ENCODE data around the gene PCNA. TPM values are rescaled to one million over a fixed set of nuclear protein-coding genes. Genes with fewer than 3 reads are reported as not detected.

Gene PCNA
- 100 to 1,000 TPM in 1 of 4 donors, 10 to 100 TPM in 3; 57.6 to 144 (median 85.9) TPM for polyA plus RNA-seq
- long read RNA-seq, donor 1, transcript PCNA-201 (6 exons, 1,344 nt): major isoform, 72 of 81 reads
- long read RNA-seq, donor 1, partial matches to known transcripts: 8 of 81 reads
- long read RNA-seq, donor 1, other reads (novel, unspliced or antisense): 0 of 81 reads
- long read RNA-seq, donor 2, transcript PCNA-201 (6 exons, 1,344 nt): major isoform, 9 of 10 reads
- long read RNA-seq, donor 2, partial matches to known transcripts: 0 of 10 reads
- long read RNA-seq, donor 2, other reads (novel, unspliced or antisense): 0 of 10 reads
- long read RNA-seq, donor 3, transcript PCNA-201 (6 exons, 1,344 nt): major isoform, 31 of 32 reads
- long read RNA-seq, donor 3, partial matches to known transcripts: 0 of 32 reads
- long read RNA-seq, donor 3, other reads (novel, unspliced or antisense): 0 of 32 reads
- long read RNA-seq, donor 4: 0 reads
- long read RNA-seq, donor 5, partial matches to known transcripts: 6 of 8 reads
- long read RNA-seq, donor 5, other reads (novel, unspliced or antisense): 0 of 8 reads
- long read RNA-seq, donor 6, transcript PCNA-201 (6 exons, 1,344 nt): major isoform, 19 of 21 reads
- long read RNA-seq, donor 6, partial matches to known transcripts: 0 of 21 reads
- long read RNA-seq, donor 6, other reads (novel, unspliced or antisense): 0 of 21 reads
- long read RNA-seq, donor 7, transcript PCNA-201 (6 exons, 1,344 nt): major isoform, 44 of 48 reads
- long read RNA-seq, donor 7, partial matches to known transcripts: 0 of 48 reads
- long read RNA-seq, donor 7, other reads (novel, unspliced or antisense): 0 of 48 reads
- long read RNA-seq, donor 8, transcript PCNA-201 (6 exons, 1,344 nt): major isoform, 9 of 10 reads
- long read RNA-seq, donor 8, partial matches to known transcripts: 0 of 10 reads
- long read RNA-seq, donor 8, other reads (novel, unspliced or antisense): 0 of 10 reads
- long read RNA-seq, donor 9, transcript PCNA-201 (6 exons, 1,344 nt): major isoform, 15 of 15 reads
- long read RNA-seq, donor 9, partial matches to known transcripts: 0 of 15 reads
- long read RNA-seq, donor 9, other reads (novel, unspliced or antisense): 0 of 15 reads
- long read RNA-seq, donor 10, transcript PCNA-201 (6 exons, 1,344 nt): major isoform, 29 of 37 reads
- long read RNA-seq, donor 10, partial matches to known transcripts: 5 of 37 reads
- long read RNA-seq, donor 10, other reads (novel, unspliced or antisense): 0 of 37 reads

DNA sequence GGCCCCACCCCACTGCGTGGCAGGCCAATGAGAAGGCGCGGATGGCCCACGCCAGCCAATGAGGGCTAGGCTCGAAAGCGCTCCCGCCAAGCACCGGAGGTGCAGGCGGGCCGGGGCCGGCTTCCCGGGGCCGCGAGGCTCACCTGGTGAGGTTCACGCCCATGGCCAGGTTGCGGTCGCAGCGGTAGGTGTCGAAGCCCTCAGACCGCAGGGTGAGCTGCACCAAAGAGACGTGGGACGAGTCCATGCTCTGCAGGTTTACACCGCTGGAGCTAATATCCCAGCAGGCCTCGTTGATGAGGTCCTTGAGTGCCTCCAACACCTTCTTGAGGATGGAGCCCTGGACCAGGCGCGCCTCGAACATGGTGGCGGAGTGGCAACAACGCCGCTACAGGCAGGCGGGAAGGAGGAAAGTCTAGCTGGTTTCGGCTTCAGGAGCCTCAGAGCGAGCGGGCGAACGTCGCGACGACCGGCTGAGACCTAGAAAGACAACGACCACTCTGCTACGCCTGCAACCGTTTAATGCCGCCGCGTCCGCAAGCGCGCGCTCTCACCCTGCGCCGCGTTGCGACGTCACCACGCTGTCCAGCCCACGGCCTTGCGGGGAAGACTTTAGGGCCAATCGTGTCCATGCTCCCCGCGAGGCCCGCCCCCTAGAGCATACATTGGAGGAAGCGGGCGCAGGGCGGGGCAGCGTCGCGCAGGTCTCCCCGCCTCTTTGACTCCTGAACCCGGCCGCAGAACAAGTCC lies at the start of gene PCNA:
Gene PCNA, minus strand, starts transcription at position 524 of the 750 bp plus-strand sequence. Its CDS starts 160 bp downstream, at position 364.
- H3K27ac ChIP-seq (ENCODE audit: low read depth in 1 of 3, low read length in 2 of 3): peak within 1 kb of the TSS; percentile 62 to 97 (median 92)
- H3K4me1 ChIP-seq (ENCODE audit: control insufficient read depth in 3 of 3, insufficient read depth in 2 of 3, low read depth in 1 of 3, low read length in 2 of 3): peaks cover 3 to 9% (median 3%) of the 10 kb centered on the region in 3 donors
- peaks cover 4 to 11% (median 5%) of the 10 kb centered on the region in 3 donors for H3K36me3 ChIP-seq (ENCODE audit: control insufficient read depth in 3 of 3, insufficient read depth in 2 of 3, low read depth in 1 of 3, low read length in 3 of 3)
- DNase-seq (peak; percentile 98 to 99), FAIRE-seq (no peak)
- H3K4me3 ChIP-seq (ENCODE audit: low read depth in 1 of 3, low read length in 3 of 3): peak within 1 kb of the TSS; percentile 43 to 80 (median 64)
- no peaks in the 10 kb centered on the region for H3K9me3 ChIP-seq (ENCODE audit: control insufficient read depth in 2 of 2, insufficient read depth in 1 of 2, low read depth in 1 of 2, low read length in 1 of 2)
- 0% methylated on average over 46 to 71 of the region's 71 CpGs for WGBS, 3 donors
- no peaks in the 10 kb centered on the region for H3K27me3 ChIP-seq (ENCODE audit: control insufficient read depth in 3 of 3, insufficient read depth in 3 of 3, low read length in 3 of 3)

DNA sequence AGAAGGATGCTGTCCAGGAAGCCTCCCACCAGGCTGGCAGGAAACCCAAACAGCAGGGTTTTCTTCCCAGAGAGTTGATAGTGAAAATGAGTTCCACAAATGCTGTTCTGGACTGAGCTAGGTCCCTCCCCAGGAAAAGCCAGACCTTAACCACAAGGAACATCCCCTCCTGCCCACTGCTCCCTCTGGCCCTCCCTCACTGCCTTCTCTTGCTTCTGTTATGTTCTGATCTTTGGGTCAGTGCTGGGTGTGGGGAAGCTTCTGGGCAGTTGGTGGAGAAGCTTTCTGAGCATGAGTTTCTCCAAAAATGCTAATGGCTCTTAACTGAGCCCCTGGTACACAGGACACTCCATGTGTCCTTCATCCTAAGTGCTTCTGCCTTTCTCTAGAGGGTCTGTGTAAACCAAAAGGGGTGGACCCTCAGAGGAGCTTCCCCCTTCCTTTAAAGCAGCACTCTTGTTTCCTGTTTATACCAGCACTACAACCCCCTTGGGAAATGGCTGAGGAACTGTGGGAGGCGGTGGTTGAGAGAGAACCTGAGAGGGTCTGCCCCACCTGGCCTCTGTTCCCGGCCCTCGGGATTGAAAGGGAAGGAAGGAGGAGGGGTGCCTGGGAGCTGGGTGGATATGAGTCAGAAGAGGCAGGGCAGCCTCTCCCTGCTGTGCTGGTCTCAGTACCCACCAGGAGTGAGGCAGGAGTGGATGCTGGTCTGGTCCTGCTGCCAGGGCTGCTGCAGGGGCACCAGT lies 49.1 kb upstream of the PCNA start:
- Histone ChIP-seq H3K27me3 (ENCODE audit: control insufficient read depth in 3 of 3, insufficient read depth in 3 of 3, low read length in 3 of 3) (no peaks in the 10 kb centered on the region), H3K36me3 (ENCODE audit: control insufficient read depth in 3 of 3, insufficient read depth in 2 of 3, low read depth in 1 of 3, low read length in 3 of 3) (peaks cover 0 to 25% (median 0%) of the 10 kb centered on the region in 3 donors), H3K4me3 (ENCODE audit: low read depth in 1 of 3, low read length in 3 of 3) (no peak overlapping the region), H3K4me1 (ENCODE audit: control insufficient read depth in 3 of 3, insufficient read depth in 2 of 3, low read depth in 1 of 3, low read length in 2 of 3) (peaks cover 0 to 6% (median 6%) of the 10 kb centered on the region in 3 donors), H3K27ac (ENCODE audit: low read depth in 1 of 3, low read length in 2 of 3) (peak overlapping the region in 1 of 3 donors; percentile 72), H3K9me3 (ENCODE audit: control insufficient read depth in 2 of 2, insufficient read depth in 1 of 2, low read depth in 1 of 2, low read length in 1 of 2) (no peaks in the 10 kb centered on the region)
- DNase-seq: peak in 1 of 2 donors; percentile 6
- 39 to 43% (median 40%) methylated on average over 3 of the region's 3 CpGs for WGBS, 3 donors
- no peak for FAIRE-seq

DNA sequence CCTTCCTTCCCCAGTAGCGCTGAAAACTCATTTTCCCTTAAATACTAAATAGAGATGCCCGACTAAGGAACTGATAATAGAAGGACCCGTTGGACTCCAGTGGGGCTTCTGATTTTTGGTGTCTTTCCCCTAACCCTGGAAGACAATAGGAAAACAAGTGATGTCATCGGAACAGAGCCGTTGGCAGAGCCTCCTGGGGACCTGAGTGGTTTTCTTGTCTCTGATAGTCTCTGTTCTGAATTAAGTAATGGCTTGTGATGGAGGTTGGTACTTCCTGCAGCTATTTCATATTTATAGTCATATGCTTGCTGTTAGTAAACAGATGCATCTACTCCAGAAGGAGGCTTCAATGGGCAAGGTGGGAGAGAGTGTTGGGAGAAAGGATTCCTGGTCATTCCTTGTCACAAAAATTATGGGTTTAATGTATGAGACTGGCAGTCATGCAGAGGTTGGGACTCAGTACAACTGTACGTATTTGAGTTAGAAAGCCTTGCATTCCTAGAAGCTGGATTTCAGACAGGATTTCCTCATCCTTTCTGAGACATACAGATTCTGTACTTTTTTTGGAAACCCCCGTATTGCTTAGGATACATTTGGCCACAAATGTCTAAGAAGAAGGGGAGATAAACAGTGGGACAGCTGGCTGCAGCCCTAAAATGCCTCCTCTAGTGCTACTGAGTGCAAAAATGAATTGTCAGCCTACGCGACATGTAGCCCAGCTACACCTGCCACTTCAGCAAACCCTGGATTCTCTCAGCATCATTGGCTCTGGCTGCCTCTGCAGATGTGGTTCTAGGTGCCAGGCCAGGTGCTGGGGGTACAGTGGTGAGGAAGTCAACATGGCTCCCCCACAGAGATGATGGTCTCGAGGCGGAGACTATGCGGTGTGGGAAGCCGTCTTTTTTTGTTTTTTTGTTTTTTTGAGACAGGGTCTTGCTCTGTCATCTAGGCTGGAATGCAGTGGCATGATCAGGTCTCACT lies 45.2 kb upstream of the PCNA start:
- DNase-seq: no peak
- WGBS, 3 donors: 77 to 86% (median 86%) methylated on average over 13 of the region's 13 CpGs
- Histone ChIP-seq H3K36me3 (ENCODE audit: control insufficient read depth in 3 of 3, insufficient read depth in 2 of 3, low read depth in 1 of 3, low read length in 3 of 3) (peaks cover 0 to 3% (median 0%) of the 10 kb centered on the region in 3 donors), H3K4me3 (ENCODE audit: low read depth in 1 of 3, low read length in 3 of 3) (no peak overlapping the region), H3K4me1 (ENCODE audit: control insufficient read depth in 3 of 3, insufficient read depth in 2 of 3, low read depth in 1 of 3, low read length in 2 of 3) (peaks cover 0 to 6% (median 6%) of the 10 kb centered on the region in 3 donors), H3K27ac (ENCODE audit: low read depth in 1 of 3, low read length in 2 of 3) (peak overlapping the region in 1 of 3 donors; percentile 12), H3K9me3 (ENCODE audit: control insufficient read depth in 2 of 2, insufficient read depth in 1 of 2, low read depth in 1 of 2, low read length in 1 of 2) (no peaks in the 10 kb centered on the region), H3K27me3 (ENCODE audit: control insufficient read depth in 3 of 3, insufficient read depth in 3 of 3, low read length in 3 of 3) (no peaks in the 10 kb centered on the region)
- no peak for FAIRE-seq

DNA sequence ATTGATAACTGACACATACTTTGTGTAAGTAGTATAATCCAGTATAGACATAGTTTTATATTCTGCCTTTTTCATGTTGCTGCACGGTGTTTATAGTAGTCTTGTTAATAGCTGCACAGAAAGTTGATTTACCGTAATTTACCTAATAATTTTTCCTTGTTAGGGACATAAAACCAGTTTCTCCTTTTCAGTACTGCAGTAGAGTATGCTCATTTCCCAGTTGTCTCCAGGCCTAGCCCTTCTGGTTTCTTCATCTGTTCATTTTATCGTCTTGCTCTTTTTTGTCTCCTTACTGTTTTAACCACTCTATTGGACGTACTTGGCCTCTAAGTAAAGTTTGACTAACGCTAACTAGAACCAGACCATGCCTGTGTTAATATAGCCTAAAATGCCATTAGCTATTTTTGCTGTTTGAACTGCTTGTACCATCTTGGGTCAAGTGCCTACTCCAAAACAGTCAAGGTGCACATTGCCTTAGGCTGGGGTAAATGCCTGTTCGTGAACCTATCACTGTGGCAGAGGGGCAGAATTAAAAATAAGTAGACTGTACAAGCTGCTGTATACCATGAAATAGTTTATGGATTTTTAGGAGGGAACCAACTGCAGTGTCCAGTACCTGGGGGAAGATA lies 41.9 kb upstream of the PCNA start:
- Histone ChIP-seq H3K9me3 (ENCODE audit: control insufficient read depth in 2 of 2, insufficient read depth in 1 of 2, low read depth in 1 of 2, low read length in 1 of 2) (no peaks in the 10 kb centered on the region), H3K36me3 (ENCODE audit: control insufficient read depth in 3 of 3, insufficient read depth in 2 of 3, low read depth in 1 of 3, low read length in 3 of 3) (no peaks in the 10 kb centered on the region), H3K4me3 (ENCODE audit: low read depth in 1 of 3, low read length in 3 of 3) (no peak overlapping the region), H3K27me3 (ENCODE audit: control insufficient read depth in 3 of 3, insufficient read depth in 3 of 3, low read length in 3 of 3) (no peaks in the 10 kb centered on the region), H3K4me1 (ENCODE audit: control insufficient read depth in 3 of 3, insufficient read depth in 2 of 3, low read depth in 1 of 3, low read length in 2 of 3) (peaks cover 0 to 3% (median 0%) of the 10 kb centered on the region in 3 donors), H3K27ac (ENCODE audit: low read depth in 1 of 3, low read length in 2 of 3) (no peak overlapping the region)
- 92 to 98% (median 94%) methylated on average over 6 of the region's 6 CpGs for WGBS, 3 donors
- FAIRE-seq (no peak), DNase-seq (no peak)

DNA sequence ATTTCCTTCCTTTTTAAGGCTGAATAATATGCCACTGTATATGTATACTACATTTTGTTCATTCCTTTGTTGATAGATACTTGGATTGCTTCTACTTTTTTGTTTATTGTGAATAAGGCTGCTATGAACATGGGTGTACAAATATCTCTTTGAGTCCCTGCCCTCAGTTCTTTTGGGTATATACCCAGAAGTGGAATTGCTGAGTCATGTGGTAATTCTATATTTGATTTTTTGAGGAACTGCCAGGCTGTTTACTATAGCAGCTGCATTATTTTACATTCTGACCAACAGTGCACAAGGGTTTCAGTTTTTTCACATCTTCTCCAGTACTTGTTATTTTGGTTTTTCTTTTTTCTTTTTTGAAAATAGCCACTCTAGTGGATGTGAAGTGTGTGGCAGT lies 41.1 kb upstream of the PCNA start:
- DNase-seq: no peak
- Histone ChIP-seq H3K27ac (ENCODE audit: low read depth in 1 of 3, low read length in 2 of 3) (no peak overlapping the region), H3K27me3 (ENCODE audit: control insufficient read depth in 3 of 3, insufficient read depth in 3 of 3, low read length in 3 of 3) (no peaks in the 10 kb centered on the region), H3K9me3 (ENCODE audit: control insufficient read depth in 2 of 2, insufficient read depth in 1 of 2, low read depth in 1 of 2, low read length in 1 of 2) (no peaks in the 10 kb centered on the region), H3K4me1 (ENCODE audit: control insufficient read depth in 3 of 3, insufficient read depth in 2 of 3, low read depth in 1 of 3, low read length in 2 of 3) (peaks cover 0 to 3% (median 0%) of the 10 kb centered on the region in 3 donors), H3K36me3 (ENCODE audit: control insufficient read depth in 3 of 3, insufficient read depth in 2 of 3, low read depth in 1 of 3, low read length in 3 of 3) (no peaks in the 10 kb centered on the region), H3K4me3 (ENCODE audit: low read depth in 1 of 3, low read length in 3 of 3) (no peak overlapping the region)
- FAIRE-seq: no peak

- no peaks in the 10 kb centered on the region for H3K9me3 ChIP-seq (ENCODE audit: control insufficient read depth in 2 of 2, insufficient read depth in 1 of 2, low read depth in 1 of 2, low read length in 1 of 2)
- no peak for DNase-seq
- peaks cover 0 to 7% (median 5%) of the 10 kb centered on the region in 3 donors for H3K4me1 ChIP-seq (ENCODE audit: control insufficient read depth in 3 of 3, insufficient read depth in 2 of 3, low read depth in 1 of 3, low read length in 2 of 3)
- FAIRE-seq: no peak
- WGBS, 3 donors: 83 to 93% (median 90%) methylated on average over 3 of the region's 3 CpGs
- H3K27ac ChIP-seq (ENCODE audit: low read depth in 1 of 3, low read length in 2 of 3): no peak overlapping the region
- no peaks in the 10 kb centered on the region for H3K36me3 ChIP-seq (ENCODE audit: control insufficient read depth in 3 of 3, insufficient read depth in 2 of 3, low read depth in 1 of 3, low read length in 3 of 3)
- H3K4me3 ChIP-seq (ENCODE audit: low read depth in 1 of 3, low read length in 3 of 3): no peak overlapping the region
- H3K27me3 ChIP-seq (ENCODE audit: control insufficient read depth in 3 of 3, insufficient read depth in 3 of 3, low read length in 3 of 3): no peaks in the 10 kb centered on the region
Measured at GRCh38 chr20:5159928-5160327, 40.2 kb upstream of the PCNA start.
